HG02943 (cell line): ENCODE data around the gene MUC5B.
"Not testable (repeated sequence)": the region's sequence is repeated elsewhere in the genome, so short reads cannot be mapped to it uniquely, and the experiment has no call there.

Source experiments
- ATAC-seq: cut with Tn5 transposase; IDR thresholded peaks from one replicate; pipeline ENCODE4 v1.9.1; 2021; ENCODE audit warnings: mild to moderate bottlenecking, low read depth, moderate library complexity; ENCODE audit not compliant: unreplicated experiment

The MUC5B gene

DNA sequence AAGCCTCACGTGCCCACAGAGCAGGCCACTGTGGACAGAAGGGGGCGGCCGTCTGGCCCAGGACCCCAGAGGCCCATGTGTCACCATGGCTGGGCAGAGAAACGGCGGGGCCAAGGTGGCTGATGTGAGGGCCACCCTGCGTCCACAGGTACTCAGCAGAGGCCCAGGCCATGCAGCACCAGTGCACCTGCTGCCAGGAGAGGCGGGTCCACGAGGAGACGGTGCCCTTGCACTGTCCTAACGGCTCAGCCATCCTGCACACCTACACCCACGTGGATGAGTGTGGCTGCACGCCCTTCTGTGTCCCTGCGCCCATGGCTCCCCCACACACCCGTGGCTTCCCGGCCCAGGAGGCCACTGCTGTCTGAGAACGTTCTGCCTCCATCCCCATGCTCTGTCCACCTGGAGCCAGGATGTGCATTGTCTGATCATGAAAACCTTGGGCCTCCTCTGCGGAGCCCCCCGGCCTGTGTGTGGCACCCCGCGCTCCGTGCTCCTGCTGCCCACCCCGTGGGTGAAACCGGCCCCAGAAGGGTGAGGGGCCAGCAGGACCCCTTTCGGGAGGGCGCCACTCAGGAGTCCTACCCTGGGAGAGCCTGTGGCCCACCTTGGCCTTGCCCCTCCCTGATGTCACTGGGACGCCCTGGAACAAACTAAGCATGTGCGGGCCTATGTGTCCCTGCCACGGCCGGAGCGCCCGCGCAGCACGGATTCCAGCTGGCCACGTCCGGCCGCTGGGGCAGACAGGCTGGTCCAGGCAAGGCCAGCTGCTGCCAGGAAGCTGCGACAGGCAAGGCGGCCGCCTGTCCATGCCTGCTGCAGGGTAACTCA lies 38.6 kb downstream of the MUC5B start:
- ATAC-seq = no peak

DNA sequence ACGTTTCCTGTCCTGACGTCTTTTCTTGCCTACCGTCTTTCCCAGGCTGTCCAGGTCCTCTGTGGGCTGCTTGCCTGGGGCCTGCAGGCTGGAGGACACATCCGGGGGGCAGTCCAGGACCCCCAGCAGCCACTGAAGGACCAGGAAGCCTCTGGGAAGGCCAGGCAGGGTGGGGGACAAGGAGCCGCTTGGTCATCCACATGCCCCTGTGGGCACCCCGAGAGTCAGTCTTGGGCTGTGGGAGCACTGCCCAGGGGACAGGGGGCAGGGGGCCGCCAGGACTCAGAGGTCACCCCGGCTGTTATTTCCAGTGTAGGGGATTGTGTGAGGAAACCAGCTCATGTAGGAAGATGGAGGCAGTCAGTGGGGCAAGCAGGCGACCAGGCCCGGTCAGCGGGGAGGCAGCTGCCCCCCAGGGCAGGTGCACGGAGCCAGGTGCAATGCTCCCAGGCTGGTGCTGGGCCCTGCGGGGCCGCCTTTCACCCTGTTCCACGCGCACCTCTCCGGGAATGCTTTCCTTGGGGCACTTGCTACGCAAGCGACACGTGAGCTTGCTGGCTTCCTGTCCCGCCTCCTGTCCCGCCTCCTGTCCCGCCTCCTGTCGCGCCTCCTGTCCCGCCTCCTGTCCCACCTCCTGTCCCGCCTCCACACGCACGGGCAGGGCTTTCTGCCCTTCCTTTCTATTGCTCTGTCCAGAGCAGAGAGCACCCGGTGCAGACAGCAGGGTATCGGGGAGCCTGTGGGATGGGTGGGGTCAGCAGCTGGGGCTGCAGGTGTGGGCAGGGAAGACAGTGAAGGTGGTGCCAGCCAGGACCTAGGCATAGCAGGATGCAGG lies 39.5 kb downstream of the MUC5B start:
- no peak for ATAC-seq

DNA sequence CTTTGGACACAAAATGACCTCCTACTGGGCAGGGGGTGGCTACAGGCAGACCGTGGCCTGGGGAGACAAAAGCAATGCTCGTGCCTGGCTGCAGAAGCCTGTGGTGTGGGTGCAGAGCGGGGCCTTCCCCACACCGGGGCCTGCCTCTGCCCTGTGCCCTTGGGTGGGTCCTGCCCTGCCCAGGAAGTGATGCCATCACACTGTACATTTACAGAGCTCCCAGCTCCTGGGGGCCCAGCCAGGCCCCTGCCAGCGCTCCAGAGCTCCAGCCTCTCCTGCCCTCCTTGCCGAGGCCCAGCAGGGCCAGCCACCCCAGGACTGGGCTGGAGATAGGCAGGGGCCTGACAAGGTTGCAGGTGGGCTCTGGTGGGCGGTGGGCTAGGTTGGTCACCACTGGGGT lies 40.1 kb downstream of the MUC5B start:
- no peak for ATAC-seq

DNA sequence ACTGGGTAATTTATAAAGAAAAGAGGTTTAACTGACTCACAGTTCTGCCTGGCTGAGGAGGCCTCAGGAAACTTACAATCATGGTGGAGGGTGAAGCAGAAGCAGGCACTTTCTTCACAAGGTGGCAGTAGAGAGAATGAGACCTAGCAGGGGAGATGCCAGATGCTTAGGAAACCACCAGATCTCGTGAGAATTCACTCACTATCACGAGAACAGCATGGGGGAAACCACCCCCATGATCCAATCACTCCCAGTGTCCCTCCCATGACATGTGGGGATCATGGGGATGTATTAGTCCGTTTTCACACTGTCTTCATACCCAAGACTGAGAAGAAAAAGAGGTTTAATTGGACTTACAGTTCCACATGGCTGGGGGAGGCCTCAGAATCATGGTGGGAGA lies 41.6 kb downstream of the MUC5B start:
- ATAC-seq = not testable (repeated sequence)

DNA sequence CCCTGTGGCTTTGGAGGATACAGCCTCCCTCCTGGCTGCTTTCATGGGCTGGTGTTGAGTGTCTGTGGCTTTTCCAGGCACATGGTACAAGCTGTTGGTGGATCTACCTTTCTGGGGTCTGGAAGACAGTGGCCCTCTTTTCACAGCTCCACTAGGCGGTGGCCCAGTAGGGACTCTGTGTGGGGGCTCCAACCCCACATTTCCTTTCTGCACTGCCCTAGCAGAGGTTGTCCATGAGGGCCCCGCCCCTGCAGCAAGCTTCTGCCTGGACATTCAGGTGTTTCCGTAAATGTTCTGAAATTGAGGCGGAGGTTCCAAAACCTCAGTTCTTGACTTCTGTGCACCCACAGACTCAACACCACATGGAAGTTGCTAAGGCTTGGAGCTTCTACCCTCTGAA lies 42.6 kb downstream of the MUC5B start:
- ATAC-seq = not testable (repeated sequence)

DNA sequence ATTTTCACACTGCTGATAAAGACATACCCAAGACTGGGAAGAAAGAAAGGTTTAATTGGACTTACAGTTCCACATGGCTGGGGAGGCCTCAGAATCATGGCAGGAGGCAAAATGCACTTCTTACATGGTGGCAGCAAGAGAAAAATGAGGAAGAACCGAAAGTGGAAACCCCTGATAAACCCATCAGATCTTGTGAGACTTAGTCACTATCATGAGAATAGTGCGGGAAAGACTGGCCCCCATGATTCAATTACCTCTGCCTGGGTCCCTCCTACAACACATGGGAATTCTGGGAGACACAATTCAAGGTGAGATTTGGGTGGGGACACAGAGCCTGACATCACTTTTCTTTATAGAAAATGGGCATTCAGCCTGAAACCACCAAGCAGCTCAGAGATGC lies 44.1 kb downstream of the MUC5B start:
- ATAC-seq = not testable (repeated sequence)

DNA sequence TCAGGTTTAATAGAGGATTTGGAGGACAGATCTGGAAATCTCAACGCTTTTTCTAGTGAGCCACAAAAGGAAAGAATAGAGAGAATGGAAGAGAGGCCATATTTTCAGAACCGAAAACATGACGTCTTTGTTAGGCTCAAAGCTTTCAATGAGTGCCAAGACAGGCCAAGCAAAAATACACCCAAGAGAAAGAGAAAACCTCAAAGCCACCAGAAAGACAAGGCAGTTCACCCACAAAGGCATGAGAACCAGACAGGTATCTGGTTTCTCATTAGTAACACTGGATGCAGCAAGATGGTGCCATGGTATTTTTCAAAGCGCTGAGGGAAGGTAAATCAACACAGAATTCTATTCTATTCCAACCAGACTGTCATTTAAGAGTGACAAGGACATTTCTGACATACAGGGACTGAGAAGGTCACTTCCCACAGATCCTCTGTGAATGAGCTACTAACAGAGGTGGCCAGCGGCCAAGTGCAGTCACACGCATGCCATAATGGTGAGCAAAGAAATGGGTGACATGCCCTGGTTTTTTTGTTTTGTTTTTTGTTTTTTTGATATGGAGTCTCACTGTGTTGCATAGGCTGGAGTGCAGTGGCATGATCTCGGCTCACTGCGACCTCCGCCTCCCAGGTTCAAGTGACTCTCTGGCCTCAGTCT lies 44.7 kb downstream of the MUC5B start:
- no peak for ATAC-seq

DNA sequence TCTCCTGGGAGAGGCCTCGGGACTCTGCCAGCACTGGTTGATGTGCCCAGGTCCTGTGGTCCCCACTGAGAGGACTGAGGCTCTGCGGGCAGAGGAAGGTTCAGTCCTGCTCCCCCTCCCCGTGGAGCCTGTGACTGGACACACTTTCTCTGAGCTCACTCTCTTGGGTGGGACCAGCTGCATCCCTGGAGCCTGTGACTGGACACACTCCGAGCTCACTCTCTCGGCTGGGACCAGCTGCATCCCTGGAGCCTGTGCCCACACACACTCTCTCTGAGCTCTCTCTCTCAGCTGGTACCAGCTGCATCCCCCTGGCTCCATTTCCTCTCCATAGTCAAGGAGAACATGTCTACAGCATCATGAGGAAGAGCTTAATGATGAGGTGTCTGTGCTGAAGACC lies 47.1 kb downstream of the MUC5B start:
- ATAC-seq = no peak

DNA sequence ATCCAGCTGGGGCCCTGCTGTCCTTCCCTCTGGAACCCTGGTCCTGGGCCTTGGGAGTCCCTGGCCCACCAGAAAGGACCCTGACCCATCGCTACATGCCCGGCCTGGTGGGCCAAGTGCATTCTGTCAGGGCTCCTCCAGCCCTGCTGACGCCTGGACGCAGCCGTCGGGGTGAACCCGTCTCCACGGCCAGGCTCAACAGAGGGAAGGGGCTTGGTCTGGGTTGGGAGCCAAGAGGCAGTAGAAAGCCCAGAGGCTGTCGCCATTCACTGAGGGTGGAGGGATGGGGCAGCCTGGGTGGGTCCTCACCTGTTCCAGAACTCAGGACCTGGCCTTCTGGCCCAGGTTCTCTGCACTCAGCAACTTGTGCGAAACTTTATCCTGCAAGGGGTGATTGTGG lies 47.6 kb downstream of the MUC5B start:
- no peak for ATAC-seq

DNA sequence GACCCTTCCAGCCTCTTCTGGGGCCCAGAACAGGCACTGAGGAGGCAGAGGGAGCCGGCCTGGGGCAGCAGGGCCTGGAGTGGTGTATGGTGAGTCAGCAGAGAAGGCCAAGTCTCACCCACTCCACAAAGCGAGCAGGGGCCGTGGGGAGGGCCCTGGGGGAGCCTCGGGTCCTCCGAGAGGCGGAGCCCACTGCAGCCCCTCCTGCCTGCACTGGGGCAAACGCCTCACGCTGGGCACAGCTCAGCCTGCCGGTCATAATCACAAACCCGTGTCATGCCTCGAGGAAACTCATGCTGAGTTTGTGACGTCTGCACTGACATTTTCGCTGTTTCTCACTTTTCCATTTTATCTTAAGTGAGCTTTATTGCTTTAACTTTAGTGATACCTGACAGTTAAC lies 48.1 kb downstream of the MUC5B start:
- no peak for ATAC-seq

DNA sequence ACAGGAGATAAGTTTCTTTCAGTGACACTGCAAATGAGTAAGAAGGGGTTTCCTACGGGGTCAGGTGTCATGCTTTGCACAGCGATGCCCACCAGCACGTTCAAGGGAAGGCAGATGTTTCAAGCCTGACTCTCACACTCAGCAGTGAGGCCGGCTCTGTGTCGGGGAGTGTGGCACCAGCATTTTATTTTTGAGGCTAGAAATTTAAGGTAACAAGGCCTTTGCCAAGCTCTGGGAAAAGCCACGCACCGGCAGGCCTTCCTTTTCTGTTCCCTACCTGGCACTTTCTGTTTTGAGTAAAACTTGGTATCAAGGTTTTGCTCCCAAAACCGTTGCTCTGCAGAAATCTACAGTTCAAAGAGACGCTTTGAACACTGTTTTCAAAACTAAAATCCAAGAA lies 48.5 kb downstream of the MUC5B start:
- ATAC-seq = no peak

DNA sequence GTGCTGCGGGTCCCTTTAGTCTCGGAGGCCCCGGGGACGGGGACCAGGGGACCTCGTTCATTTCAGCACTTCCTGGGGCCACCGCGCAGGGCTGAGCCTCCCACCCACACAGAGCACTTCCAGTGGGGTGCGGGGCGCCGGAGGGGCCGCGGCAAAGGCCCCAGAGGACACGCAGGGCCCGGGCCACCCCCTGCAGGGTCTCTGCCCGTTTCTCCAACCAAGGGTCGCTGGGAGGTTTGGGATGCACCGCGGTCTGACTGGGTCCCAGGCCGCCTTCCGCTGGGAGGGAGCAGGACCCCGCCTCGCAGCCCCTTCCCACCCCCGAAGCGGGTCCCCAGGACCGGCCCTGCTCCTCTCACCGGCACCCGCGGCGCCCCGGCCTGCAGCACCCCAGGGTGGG lies 49.1 kb downstream of the MUC5B start:
- no peak for ATAC-seq

DNA sequence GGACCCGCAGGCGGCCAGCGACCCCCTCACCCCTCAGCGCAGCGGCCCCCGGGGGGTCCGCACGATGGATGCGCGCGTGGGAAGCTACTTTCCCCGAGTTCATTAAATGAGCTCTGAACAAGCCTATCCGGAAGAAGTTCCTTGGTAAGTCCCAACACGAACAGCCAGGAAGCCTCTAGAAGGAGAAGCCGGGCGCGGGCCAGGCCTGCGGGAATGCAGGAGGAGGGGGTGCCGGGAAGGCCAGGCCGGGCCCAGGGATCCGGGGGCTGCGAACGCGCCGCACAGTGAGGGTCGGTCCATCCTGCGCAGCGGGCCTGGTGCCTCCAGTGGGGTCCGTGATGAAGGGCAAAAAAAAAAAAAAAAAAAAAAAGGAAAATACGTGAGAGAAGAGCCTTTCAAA lies 49.7 kb downstream of the MUC5B start:
- ATAC-seq = no peak

DNA sequence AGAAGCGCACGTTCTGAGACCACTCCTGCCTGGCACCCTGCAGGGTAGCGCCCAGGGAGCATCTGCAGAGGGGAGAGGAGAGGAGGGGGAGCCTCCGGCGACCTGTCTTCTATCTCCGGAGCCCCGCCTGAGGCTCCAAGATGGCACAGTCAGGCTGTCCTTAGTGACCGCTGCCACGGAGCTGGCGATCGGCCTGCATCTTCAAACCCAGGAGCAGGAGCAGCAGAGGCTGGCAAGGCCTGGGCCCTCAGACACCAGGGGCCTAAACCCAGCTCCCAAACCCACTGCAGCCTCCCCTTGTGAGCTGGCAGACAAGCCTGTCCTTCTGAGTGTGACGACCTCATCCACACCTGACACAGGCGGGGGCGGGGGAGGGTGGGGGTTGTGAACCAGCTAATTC lies 51.6 kb downstream of the MUC5B start:
- no peak for ATAC-seq

DNA sequence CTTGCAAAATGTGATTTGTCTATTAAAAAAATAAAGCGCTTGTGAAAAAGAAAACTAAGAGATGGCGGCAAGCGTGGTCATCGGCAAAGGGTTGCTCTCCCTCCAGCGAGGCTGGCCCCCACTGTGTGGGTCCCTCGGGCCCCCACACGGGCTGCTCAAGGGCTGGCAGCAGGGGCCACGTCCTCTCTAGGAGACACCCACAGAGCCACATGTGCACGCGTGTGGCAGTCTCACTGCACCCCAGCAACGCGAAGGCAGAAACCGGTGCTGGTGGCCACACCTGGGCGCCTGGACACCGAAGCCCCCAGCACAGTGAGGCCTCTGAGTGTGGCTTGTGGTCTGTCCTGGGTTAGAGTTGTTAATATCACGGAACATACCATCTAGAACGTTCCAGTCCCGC lies 52.2 kb downstream of the MUC5B start:
- no peak for ATAC-seq

DNA sequence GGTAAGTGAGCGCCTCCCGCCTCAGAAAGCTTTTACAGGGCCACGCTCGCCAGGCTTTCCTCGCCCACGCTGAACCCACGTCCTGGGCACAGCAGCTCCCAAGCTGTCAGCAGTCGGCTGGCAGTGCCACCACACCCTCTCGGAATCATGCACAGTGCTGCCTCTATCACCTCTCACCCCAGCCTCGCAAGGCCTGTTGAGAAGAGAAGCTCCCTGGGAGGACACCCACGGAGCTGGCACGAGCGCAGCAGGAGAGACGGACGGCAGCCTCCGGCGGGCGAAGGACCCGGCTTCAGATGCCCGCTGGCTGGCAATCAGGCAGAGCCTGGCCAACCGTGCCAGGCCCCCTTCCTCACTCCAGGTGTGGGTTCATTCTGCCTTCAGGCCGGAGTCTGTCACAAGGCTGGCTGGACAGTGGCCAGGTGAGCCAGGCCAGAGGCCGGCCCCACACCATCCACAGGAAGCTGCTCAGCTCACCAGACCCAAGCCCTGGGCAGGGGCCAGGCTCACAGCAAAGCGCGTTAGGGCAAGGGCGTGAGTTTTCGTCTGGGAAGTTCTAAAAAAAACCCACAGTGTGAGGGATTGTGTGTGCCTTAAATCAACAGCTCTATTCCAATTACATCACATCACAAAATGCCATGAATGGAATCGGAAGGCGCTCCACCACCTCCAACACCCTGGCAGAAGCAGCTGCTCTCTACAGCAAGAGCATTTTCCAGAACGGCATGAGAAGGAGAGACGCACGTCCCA lies 53.4 kb downstream of the MUC5B start:
- ATAC-seq = no peak

DNA sequence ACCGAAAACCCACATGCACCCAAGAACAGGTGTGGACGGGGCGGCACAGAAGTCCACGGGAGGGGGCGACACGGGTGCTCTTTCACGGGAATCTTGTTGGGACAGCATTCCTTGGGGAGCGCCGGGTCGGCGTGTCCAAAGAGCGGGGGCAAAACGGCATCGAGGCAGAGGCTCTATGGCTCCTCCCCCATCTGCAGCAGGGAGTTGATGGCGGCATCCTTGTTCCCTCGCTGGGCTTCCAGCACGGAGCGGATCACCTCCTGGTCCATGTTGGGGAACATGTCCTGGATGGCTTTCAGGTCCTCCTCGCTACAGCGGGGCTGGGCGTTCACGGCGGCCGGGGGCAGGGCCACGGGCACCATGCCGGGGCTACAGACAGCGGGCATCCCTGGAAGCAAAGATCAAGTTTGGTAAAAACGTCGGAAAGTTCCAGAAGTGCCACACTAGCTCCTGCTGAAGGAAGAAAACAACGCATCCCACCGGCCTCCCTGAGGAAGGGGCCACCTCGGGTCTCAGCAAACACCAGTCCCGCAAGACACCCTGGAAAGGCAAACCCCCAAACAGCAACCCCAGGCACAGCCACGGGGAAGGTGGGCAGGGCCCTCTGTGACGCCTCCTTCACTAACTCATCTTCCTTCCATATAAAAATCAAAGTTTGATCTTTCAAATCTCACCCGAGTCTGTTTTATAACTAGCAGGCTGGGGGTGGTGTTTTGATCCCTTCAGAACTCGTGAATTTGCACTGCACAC lies 54.2 kb downstream of the MUC5B start:
- no peak for ATAC-seq

DNA sequence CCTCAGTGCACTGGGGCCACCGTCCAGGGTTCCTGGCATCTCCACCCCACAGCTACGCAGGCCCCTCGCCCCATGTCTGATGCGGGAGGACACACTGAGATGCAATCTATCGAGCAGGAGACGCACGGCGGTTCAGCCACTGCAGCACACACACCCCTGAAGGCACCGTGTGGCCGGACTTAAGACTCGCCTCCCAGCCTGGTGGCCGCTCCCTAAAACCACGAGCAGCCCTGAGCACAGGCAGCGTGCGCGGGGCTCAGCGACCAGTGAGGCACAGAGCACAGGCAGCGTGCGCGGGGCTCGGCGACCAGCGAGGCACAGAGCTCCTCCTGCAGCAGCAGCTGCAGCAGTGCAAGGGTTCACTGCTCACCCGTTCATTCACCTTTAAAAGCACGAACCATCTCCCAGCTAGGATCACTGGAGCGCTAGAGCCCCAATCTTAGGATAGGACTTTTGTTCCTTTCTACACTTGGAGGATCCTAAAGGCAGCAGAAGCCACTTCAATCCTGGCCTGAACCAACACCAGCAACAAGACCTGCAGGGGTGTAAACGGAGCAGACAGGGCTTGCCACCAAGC lies 55.2 kb downstream of the MUC5B start:
- ATAC-seq = no peak
